Small intestine (tissue), 7 donors: ENCODE data around the gene IGFBP7. TPM values are rescaled to one million over a fixed set of nuclear protein-coding genes. Genes with fewer than 3 reads are reported as not detected.

ENCODE experiments used
- DNase-seq, 2 donors: peaks; one replicate each; pipeline versions ENCODE4 v3.0.0 to v3.0.0-alpha.2; 2013
- FAIRE-seq: peaks from 2 replicates; lab custom pipeline; 2012; peaks lifted over from hg19 to GRCh38; lab: Jason Lieb, UNC
- H3K27ac ChIP-seq, 3 donors: one replicate each; pipeline ENCODE4 v1.5.1; 2013; ENCODE audit warnings: low read length in 2 of 3, mild to moderate bottlenecking in 2 of 3, control low read depth in 1 of 3, inconsistent platforms in 1 of 3, low read depth in 1 of 3, moderate library complexity in 1 of 3
- H3K27me3 ChIP-seq, 3 donors: one replicate each; pipeline ENCODE4 v1.6.1; 2013; ENCODE audit warnings: low read length in 3 of 3, inconsistent platforms in 1 of 3; ENCODE audit not compliant: control insufficient read depth in 3 of 3, insufficient read depth in 3 of 3
- H3K36me3 ChIP-seq, 3 donors: one replicate each; pipeline ENCODE4 v1.6.1; 2013; ENCODE audit warnings: low read length in 3 of 3, inconsistent platforms in 1 of 3, low read depth in 1 of 3, mild to moderate bottlenecking in 1 of 3, moderate library complexity in 1 of 3; ENCODE audit not compliant: control insufficient read depth in 3 of 3, insufficient read depth in 2 of 3
- H3K4me1 ChIP-seq, 3 donors: one replicate each; pipeline ENCODE4 v1.6.1; 2013; ENCODE audit warnings: low read length in 2 of 3, inconsistent platforms in 1 of 3, low read depth in 1 of 3, mild to moderate bottlenecking in 1 of 3, moderate library complexity in 1 of 3; ENCODE audit not compliant: control insufficient read depth in 3 of 3, insufficient read depth in 2 of 3
- H3K4me3 ChIP-seq, 3 donors: one replicate each; pipeline ENCODE4 v1.5.1; 2013; ENCODE audit warnings: low read length in 3 of 3, control low read depth in 1 of 3, inconsistent platforms in 1 of 3, low read depth in 1 of 3, mild to moderate bottlenecking in 1 of 3, moderate library complexity in 1 of 3
- H3K9me3 ChIP-seq, 2 donors: one replicate each; pipeline ENCODE4 v1.6.1; 2013; ENCODE audit warnings: low read depth in 1 of 2, low read length in 1 of 2; ENCODE audit not compliant: control insufficient read depth in 2 of 2, insufficient read depth in 1 of 2
- WGBS, 3 donors: extraction: QIAGEN DNeasy Blood & Tissue Kit; methylation state at CpG; one replicate each; pipeline ENCODE4 v1.1.7; 2013; 5-methylcytosine and 5-hydroxymethylcytosine counted together
- polyA plus RNA-seq, 4 donors: library from polyadenylated mRNA; stranded (reverse) in 3 of 4; unstranded in 1 of 4; fragments of 200-250 nt in 3 of 4; fragments of 120-200 nt in 1 of 4; gene quantifications; one replicate each; pipeline versions ENCODE4 v1.2.1 to v1.2.3, GENCODE V29; 2013
- donor health status: healthy with polysubstance abuse.
- donor health status: control.
- donor health status: control.
- donor health status: Bipolar disorder and iron deficiency.
- donor health status: healthy.

IGFBP7 gene
- polyA plus RNA-seq, 4 donors = 8.9 to 240 (median 50.5) TPM

- FAIRE-seq (no peak), DNase-seq (no peak)
- 95 to 97% (median 96%) methylated on average over 3 of the region's 3 CpGs for WGBS, 3 donors
- H3K9me3 ChIP-seq = no peaks in the 10 kb centered on the region
- H3K4me3 ChIP-seq = no peak overlapping the region
- H3K27ac ChIP-seq = no peak overlapping the region
- peaks cover 0 to 6% (median 0%) of the 10 kb centered on the region in 3 donors for H3K4me1 ChIP-seq
- H3K36me3 ChIP-seq = peaks cover 10 to 33% (median 13%) of the 10 kb centered on the region in 3 donors
- no peaks in the 10 kb centered on the region for H3K27me3 ChIP-seq
Measured at GRCh38 chr4:56986952-56987351, 123.2 kb downstream of the IGFBP7 start.

GRCh38 chr4:56986192-56986591, 124.0 kb downstream of the IGFBP7 start:
- Histone ChIP-seq H3K27ac (no peak overlapping the region), H3K4me1 (peaks cover 0 to 9% (median 2%) of the 10 kb centered on the region in 3 donors), H3K36me3 (peaks cover 10 to 30% (median 13%) of the 10 kb centered on the region in 3 donors), H3K27me3 (no peaks in the 10 kb centered on the region), H3K9me3 (no peaks in the 10 kb centered on the region), H3K4me3 (no peak overlapping the region)
- FAIRE-seq (no peak), DNase-seq (no peak)
- 68 to 92% (median 78%) methylated on average over 1 of the region's 1 CpG for WGBS, 3 donors

- H3K4me1 ChIP-seq = peaks cover 6 to 18% (median 11%) of the 10 kb centered on the region in 3 donors
- DNase-seq = no peak
- 48 to 55% (median 54%) methylated on average over 4 of the region's 4 CpGs for WGBS, 3 donors
Measured at GRCh38 chr4:56981795-56982201, 128.4 kb downstream of the IGFBP7 start.

More at GRCh38 chr4:56981795-56982201, 128.4 kb downstream of the IGFBP7 start:
- Histone ChIP-seq H3K27ac (no peak overlapping the region), H3K36me3 (peaks cover 0 to 19% (median 0%) of the 10 kb centered on the region in 3 donors), H3K4me3 (no peak overlapping the region), H3K9me3 (no peaks in the 10 kb centered on the region), H3K27me3 (no peaks in the 10 kb centered on the region)
- no peak for FAIRE-seq

Other genes starting within 250 kb of the IGFBP7 start
- 10 to 100 TPM in 1 of 4 donors, 1 to 10 TPM in 3; 3.8 to 24.2 (median 4.8) TPM for gene REST, start 202.5 kb downstream of the IGFBP7 start, polyA plus RNA-seq
- gene NOA1, start 132.8 kb downstream of the IGFBP7 start, polyA plus RNA-seq = 10 to 100 TPM; 11.4 to 28.6 (median 15.2) TPM
- gene POLR2B, start 131.5 kb downstream of the IGFBP7 start, polyA plus RNA-seq = 10 to 100 TPM; 35.6 to 74.5 (median 38.7) TPM